HG02571 (cell line): ENCODE data around the gene TMIGD3.
"Not testable (repeated sequence)": the region's sequence is repeated elsewhere in the genome, so short reads cannot be mapped to it uniquely, and the experiment has no call there.

Experiments
- ATAC-seq: cut with Tn5 transposase; IDR thresholded peaks from one replicate; pipeline ENCODE4 v1.9.1; 2021; ENCODE audit warnings: mild to moderate bottlenecking, moderate library complexity; ENCODE audit not compliant: unreplicated experiment

The TMIGD3 gene

DNA sequence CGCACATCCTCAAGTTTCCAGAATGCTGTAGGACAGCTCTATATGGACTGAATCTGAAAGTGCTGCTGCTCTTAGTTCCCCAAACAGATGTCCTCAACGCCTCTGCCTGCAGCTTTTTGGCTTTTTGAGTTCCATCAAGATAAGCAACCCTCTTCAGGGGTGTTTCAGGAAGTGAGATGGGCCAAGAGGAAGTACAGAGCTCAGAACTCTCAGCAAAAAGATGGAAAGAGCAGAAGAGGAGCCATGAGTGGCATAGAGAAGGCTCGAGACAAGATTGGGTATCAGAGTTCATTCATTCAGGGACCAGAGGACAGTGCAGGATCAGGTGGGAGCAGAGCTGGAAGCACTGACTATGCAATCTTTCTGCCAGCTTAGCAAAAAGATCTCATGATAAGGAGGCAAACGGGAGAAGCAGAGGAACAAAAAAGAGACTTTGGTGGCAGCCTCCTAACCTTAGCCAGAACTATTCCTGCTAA lies at the start of gene TMIGD3, which contains the start of gene ADORA3:
TMIGD3 (minus strand) TSS at position 49 of the 476 bp plus-strand sequence. CDS start 279 bp downstream, outside the sequence.
ADORA3 (minus strand) TSS at position 49 of the 476 bp plus-strand sequence. CDS start 279 bp downstream, outside the sequence.
- no peak for ATAC-seq

DNA sequence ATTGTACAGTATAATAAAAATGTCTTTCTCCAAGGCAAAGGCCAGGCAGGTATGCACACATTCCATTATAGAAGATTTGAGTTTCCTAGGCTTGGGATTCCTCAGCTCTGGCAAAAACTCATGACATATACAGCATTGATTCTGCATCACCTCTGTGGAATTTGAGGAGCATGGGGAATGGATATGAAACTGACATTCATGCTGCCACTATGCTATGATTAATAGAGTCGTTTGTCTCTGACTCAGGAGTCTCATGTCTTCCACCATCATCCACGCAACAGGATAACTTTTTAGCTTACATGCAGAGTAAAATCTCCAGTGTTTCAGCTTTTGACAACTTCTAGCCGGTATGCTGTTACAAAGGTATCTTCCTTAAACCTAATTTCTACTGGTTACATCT lies 49.8 kb upstream of the TMIGD3 start:
- ATAC-seq = no peak

DNA sequence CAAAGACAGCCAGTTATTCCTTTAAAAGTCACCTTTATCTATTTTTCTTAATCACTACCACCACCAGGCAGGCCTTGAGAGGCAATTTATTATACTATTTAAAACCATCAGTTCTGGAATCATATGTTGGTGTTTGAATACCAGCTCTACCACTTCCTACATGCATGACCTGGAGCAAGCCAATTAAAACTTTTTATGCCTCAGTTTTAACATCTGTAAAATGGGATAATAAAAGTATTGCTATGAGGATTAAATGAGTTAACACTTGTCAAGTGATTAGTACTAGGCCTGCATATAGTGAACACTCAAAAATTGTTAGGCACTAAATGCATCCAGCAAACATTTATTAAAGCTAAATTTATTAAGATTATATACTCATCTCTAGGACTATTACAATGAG lies 49.2 kb upstream of the TMIGD3 start:
- no peak for ATAC-seq

DNA sequence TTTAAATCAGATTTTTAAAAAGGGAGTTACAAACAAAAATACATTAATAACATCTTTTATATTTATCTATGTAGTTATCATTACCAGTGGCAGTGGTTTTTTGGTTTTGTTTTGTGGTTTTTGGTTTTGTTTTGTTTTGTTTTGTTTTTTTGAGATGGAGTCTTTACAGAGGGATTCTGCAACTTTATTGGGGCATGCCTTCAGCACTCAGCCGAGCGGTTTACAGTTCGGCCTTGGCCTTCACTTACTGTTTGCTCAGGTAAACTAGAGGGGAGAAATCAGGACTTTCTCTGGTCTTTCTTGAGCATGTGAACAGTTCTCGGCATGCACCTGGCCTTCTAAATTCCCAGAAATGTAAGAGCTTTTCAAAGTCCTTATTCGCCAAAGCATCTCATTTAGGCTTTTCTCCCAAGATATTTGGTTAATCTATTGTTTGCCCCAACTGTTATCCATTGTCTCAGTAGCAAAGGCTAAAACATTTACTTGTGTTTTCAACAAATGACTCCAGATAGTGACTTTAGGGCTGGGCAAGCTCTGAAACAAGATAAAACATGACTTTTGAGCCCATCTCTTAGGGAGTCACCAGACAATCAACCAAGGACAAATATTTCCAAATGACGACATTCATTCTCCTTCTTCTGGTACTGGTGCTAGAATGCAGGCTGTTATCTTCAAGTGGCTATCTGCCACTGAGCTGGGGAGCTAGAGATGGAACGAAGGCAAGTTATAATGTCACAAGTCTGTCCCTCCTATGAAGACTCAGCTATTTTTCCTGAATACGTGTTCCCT lies 48.4 kb upstream of the TMIGD3 start:
- no peak for ATAC-seq

DNA sequence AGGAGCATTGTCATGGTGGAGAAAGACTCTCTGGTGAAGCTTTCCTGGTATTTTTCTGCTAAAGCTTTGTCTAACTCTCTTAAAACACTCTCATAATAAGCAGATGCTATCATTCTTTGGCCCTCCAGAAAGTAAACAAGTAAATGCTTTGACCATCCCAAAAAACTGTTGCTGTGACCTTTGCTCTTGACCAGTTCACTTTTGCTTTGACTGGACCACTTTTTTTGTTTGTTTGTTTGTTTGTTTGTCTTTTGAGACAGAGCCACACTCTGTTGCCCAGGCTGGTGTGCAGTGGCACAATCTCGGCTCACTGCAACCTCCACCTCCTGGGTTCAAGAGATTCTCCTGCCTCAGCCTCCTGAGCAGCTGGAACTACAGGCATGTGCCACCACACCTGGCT lies 44.4 kb upstream of the TMIGD3 start:
- not testable (repeated sequence) for ATAC-seq

DNA sequence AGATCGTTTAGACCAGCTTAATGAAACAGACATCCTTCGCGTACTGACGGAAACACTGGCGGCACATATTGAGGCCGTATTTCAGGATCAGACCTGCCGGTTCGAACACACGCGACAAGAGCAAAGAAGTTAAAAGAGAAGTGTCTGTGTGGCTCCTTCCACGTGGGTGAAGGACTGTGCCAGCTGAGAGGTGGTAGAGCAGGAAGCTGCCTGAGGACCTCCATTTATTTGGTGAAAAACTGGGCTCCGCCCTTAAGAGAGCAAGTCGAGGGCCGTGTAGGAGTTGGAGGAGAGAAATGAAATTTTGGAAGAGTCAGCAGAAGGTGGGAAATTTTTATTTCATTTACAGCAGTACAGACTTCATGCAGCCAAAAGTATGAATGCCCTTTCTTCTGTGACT lies 38.8 kb upstream of the TMIGD3 start:
- no peak for ATAC-seq

DNA sequence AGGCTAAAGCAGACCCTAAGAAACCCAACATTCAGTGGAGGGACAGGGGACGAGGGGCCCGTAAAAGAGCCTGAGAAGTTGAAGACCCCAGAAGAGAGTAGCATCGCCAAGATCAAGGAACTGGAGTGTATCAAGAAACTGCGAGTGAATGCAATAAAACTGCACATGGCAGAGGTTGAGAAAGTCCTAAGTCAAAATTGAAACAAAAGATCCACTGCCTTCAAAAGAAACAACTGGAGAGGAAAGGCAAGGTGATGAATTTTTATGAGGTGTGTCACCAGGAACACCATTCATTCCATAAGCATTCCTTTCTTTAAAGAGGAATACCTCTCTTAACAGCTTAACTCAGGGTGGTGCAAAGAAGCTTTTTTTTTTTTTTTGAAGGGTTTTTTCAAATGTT lies 38.3 kb upstream of the TMIGD3 start:
- ATAC-seq = no peak

DNA sequence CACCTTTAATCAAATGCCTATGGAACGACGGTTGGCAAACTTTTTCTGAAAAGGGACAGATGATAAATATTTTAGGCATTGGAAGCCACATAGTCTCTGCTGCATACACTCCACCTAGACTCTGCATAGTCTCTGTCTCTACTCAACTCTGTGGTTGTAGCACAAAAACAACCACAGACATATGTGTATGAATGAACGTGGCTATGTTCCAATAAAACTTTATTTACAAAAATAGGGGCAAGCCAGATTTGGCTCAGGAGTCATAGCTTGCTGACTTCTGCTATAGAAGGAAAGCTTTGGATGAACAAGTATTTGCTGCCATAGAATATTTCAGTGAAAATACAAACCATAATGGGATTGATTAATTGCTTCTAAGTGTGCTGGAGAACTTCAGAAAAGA lies 37.5 kb upstream of the TMIGD3 start:
- ATAC-seq = no peak

DNA sequence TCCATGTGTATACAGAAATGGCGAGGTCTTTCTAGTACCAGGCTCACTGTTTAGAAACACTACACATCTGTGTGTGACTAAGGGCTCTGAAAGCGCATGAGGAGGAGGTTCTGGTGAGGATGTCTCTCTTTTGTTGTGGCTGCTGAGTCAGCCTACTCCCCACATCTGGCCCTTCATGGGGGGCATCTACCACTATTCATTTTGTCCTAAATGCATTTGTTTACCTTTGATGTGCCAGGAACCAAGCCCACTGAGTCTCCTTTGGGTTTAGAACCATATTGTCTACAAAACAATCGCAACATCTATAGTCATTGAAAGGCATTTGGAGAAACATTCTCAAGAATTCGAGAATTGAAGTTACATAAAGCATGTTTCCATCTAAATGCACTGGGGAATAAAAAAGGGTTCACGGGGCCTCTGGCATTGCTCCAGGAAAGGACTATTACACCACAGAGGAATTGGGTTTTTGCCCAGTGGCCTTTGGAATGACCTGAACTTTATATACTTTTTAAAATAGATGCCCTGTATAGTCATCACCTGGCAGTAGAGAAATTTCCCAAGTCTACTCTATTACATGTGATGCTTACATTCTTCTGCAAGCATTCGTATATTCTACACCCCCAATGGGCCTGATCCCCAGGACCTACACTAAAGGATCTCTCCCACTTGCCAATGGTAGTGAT lies 35.1 kb upstream of the TMIGD3 start:
- no peak for ATAC-seq

DNA sequence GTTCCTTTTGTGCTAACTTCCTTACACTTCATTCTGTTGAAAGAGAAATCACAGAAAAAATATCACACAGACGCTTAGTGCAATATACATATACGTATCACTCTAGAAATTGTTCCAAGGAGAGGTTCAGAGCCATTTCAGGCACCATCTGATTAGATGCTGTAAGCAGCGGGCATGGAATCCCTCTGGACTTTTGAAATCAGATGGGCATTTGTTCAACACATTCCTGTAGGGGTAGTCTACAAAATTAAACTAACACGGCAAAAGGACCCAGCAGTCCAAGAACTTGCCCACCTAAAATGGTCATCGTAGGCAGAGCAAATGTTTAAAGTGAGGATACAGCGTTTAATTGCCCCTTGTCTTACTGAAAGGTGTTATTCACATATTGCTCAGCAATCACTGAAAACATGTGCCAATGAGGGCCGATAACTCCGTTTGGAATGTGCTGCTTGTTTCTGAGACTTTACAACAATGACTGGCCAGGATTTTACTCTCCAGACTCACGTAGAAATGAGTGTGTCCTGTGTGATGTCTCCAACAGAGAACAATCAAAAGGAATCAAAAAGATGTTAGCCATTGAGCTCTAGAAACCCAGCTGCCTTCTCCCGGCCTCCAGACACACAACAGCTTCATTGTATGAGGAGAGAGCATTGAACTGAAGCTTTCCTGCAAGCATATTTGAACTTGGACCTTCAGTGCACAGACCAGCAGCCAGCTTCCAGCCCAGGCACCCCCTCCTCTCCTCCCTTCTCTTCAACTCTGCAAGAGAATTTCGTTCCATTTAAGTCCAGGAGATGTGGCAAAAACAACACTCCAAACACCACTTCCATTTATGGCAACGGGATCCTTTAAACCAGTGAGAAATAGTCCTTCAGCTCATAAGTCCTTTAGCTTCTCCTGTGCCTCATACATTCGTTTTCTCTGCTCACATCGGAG lies 32.1 kb upstream of the TMIGD3 start:
- ATAC-seq = no peak

DNA sequence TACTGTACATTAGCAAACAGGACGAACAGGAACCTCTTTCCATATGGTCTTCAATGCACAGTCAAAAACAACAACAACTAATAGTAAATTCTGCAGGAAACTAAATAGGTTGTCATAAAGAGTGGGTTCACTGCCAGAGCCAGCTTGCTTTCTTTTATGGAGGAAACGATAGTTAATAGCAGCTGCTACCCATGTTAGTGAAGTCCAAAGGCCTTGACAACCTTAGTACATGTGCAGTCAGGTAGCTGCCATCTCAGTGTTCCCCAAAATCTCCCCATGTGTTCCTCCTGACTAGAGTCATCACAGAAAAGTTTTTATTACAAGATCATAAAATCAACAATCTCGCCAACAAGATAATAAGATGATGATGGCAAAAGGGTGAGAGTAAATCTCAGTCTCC lies 16.6 kb upstream of the TMIGD3 start:
- ATAC-seq = no peak

DNA sequence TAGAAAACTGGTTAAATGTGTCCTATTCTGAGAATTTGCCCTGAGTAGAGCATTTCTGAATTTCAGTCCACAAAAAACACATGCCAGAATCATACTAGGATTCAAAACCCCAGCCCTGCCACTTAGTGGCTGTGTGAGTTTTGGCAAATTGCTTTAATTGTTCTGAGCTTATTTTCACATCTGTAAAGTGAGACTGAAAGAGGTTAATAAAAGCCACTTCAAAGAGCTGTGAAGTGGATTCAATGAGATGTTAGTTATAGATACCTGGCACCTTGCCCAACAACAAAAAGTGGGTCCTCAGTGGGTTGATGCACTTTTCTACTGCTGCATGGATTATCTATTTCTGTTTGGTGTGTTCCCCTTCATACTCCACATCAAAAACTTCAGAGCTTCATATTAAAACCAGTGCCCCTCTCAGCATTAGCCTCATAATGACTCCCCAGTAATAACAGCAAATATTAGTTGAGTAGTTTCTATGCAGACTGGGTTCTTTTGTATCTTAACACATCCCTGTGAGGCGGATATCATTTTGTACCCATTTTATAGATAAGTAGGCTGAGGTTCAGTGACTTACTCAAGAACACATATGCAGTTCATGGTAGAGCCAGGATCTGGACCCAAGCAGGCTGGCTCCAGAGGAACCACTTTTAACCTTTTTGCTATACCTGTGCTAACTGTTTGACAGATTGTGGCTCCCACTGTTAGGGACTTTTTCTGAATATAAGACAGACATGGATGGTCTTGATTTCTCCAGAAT lies 14.2 kb upstream of the TMIGD3 start:
- no peak for ATAC-seq

DNA sequence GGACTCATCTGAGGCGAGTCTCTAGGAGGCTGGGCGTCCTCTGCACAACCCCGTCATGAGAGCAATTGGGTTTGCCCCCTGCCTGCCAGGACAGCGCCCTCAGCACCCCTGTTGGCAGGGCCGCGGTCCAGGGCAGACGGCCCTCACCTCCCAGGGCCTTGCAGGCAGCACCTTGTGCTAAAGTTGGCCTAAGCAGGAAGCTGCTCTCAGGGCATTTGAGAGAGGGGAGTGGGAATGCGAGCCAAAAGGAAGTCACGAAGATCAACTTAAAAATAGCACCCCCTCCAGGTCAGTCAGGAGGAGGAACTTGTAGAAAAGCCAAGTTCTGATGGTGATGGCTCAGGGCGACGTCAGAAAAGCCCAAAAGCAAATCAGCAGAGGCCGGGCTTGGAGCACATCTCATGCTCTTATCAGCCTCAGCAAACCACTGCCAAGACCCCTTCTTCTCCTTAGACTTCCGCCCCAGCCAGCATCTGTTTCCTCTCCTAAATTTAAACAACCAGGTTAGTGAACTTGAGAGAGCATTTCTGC lies 12.6 kb upstream of the TMIGD3 start:
- ATAC-seq = peak; percentile 30

DNA sequence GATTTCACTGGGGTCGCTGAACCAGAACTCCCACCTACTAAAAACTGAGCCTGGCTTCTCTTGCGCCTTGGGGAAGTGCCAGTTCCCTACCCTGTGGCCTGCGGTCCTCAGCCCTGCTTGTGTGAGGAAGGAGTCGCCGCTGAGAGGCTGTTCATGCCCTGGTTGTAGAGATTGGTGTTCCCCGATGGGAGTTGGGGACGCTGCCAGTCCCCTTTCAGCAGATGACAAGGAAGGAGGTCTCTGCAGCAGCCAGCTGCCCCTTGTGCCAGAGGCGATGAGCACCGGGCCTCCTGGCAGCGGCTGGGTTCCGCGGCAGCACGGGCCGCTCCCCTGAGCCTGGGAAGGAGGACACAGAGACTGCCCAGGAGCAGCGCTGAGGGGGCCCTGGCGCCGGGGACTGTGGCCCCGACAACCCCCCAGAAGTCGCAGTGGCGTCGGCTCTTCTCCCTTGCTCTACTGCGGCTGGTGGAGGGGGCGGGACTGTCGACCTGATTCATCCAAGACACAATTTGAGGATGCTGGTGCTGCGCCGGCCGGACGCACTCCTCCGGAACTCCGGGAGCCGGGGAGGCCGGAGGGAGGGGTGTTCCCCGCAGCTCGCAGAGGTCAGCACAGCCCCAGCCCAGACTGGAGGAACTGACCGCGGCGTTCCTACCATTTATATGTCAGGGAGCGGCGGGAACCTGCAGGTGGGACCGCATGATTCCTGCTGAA lies 12.0 kb upstream of the TMIGD3 start:
- peak; percentile 30 for ATAC-seq

DNA sequence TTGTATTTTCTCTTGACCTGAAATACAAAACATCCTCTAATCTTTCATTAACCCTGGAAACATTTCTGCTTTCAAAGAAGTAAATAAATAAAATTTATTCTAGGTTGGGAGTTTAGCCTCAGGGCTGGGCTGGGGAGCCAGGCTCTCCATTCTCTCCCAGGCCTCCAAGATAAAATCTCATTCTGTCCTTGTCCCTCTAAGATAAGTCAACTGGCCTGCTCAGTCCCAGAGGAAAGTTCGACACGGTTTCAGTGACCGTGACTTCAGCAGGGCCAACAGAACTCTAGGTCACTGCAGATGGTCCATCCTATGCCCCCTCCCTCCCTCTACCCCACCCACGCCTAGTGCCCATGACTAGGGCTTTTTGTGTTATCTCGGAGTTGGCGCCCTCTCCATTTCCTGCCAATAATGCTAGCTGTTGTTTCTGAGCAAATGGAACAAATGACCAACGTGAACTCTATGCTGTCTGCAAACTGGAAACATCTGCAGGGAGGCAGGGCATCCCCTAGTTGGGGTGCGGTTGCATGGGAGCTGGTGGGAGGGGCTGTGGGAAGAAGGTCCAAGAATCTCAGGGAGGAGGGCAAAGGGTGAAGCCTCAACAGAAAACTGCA lies 10.1 kb upstream of the TMIGD3 start:
- ATAC-seq = no peak

DNA sequence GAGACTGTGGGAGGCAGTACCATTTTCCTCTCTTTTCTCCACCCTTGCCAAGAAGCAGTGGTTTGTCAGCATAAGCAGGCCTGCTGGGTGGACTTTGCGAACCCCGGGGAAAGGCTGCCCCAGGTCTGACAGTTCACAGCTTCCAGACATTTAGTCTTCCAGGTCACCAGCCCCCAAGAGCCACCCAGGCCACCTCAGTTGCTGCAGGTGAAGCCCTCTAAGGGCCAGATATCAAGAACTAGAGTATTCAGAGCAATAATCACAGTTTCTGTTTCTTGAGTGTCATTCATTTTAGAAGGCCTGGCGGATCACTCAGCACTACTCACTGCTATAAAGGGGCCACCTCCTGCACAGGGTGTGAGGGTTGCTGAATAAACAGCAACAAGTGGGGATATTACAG lies 9.5 kb upstream of the TMIGD3 start:
- ATAC-seq = no peak

DNA sequence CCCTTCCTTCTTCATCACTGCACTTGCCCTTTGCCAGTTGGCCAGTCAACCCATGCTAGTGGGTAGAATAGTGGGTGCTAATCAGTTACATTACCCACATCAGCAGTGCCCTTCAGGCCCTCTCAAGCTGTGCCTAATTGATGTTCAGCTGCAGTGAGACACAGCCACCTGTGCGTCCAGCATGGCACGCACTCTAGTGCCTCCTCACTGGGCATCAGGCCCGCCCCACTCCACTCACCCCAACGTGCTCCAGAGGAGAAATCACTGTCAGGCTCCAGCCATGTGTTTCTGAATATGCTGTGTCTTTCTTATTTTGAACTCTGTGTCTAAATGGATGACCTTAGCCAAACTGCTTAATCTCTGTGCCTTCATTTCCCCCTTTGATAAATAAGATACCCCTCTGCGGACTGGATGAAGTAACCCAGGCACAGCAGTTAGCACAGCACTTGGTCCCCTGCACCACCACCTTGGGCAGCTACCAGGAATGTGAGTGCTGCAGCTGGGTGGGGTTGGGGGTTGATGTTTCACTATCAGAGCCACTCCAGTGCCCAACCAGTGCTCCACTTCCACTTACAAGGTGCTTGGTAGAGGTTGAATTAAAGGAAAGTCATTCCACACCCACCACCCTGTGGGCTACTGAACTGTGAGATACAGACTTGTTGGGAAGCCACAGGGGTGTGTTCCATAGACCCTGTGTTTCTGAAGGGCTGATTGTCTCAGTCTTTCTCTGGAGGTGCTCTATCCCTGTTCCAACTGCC lies 8.9 kb upstream of the TMIGD3 start:
- ATAC-seq = no peak

DNA sequence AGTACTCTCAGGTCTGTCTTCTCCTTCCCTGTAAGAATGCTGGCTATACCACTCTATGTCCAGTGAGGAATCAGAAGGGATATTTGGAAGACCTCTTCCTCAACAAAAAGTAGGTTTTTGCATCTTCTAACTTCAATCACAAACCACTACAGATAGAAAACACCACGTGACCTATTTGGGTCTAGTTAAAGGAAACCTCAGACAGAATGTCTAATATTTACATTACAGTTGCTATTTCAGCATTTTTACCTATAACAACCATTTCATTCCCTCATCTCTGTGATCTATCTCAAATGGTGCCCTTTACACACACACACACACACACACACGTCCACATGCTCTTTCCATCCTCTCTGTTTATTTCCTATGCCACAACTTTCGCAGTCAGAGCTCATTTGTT lies 7.9 kb upstream of the TMIGD3 start:
- no peak for ATAC-seq
